H1 (cell line): ENCODE measurements around the gene SNAP25. TPM values are rescaled to one million over a fixed set of nuclear protein-coding genes. Genes with fewer than 3 reads are reported as not detected.

Source experiments
- polyA plus RNA-seq, 7 experiments: library from polyadenylated mRNA; depleted of rRNA in 3 of 7; stranded (reverse) in 5 of 7; unstranded in 2 of 7; fragments of >200 nt in 5 of 7; fragments of 200-250 nt in 2 of 7; gene quantifications; 1 replicate in 5 of 7; 2 replicates in 1 of 7; 4 replicates in 1 of 7; pipeline versions ENCODE4 v1.2.1 to v1.2.3, GENCODE V29; 2011 to 2013; ENCODE audit warnings: missing spikeins in 2 of 7, mixed read lengths in 2 of 7
- total RNA-seq: library from RNA; stranded (reverse); fragmentation: NEBNext Ultra II Directional; extraction: Animal tissue kit (Norgen Biotek cat#: 25700); gene quantifications from 2 replicates; pipeline ENCODE4 v1.2.1, GENCODE V29; 2021
- TF ChIP-seq, protein P1 (sequence below): fragments of 300-600 bp; sonication (generic); IDR thresholded peaks from 2 replicates; pipeline ENCODE4 v1.7.1; 2012; ENCODE audit warnings: low read length, moderate library complexity, mild to moderate bottlenecking, inconsistent platforms; ENCODE audit not compliant: insufficient replicate concordance
- TF ChIP-seq, protein P2 (sequence below): IDR thresholded peaks from 2 replicates; pipeline ENCODE4 v1.6.1; 2011; ENCODE audit warnings: low read length, improper control_type of control experiment

Gene SNAP25
- total and polyA plus RNA-seq, 2 of the 8 experiments (the other 6 are each of a cell fraction or from before 2014, with no cell fraction given): 0.51 to 0.52 TPM

- TF ChIP-seq, protein P1, sequence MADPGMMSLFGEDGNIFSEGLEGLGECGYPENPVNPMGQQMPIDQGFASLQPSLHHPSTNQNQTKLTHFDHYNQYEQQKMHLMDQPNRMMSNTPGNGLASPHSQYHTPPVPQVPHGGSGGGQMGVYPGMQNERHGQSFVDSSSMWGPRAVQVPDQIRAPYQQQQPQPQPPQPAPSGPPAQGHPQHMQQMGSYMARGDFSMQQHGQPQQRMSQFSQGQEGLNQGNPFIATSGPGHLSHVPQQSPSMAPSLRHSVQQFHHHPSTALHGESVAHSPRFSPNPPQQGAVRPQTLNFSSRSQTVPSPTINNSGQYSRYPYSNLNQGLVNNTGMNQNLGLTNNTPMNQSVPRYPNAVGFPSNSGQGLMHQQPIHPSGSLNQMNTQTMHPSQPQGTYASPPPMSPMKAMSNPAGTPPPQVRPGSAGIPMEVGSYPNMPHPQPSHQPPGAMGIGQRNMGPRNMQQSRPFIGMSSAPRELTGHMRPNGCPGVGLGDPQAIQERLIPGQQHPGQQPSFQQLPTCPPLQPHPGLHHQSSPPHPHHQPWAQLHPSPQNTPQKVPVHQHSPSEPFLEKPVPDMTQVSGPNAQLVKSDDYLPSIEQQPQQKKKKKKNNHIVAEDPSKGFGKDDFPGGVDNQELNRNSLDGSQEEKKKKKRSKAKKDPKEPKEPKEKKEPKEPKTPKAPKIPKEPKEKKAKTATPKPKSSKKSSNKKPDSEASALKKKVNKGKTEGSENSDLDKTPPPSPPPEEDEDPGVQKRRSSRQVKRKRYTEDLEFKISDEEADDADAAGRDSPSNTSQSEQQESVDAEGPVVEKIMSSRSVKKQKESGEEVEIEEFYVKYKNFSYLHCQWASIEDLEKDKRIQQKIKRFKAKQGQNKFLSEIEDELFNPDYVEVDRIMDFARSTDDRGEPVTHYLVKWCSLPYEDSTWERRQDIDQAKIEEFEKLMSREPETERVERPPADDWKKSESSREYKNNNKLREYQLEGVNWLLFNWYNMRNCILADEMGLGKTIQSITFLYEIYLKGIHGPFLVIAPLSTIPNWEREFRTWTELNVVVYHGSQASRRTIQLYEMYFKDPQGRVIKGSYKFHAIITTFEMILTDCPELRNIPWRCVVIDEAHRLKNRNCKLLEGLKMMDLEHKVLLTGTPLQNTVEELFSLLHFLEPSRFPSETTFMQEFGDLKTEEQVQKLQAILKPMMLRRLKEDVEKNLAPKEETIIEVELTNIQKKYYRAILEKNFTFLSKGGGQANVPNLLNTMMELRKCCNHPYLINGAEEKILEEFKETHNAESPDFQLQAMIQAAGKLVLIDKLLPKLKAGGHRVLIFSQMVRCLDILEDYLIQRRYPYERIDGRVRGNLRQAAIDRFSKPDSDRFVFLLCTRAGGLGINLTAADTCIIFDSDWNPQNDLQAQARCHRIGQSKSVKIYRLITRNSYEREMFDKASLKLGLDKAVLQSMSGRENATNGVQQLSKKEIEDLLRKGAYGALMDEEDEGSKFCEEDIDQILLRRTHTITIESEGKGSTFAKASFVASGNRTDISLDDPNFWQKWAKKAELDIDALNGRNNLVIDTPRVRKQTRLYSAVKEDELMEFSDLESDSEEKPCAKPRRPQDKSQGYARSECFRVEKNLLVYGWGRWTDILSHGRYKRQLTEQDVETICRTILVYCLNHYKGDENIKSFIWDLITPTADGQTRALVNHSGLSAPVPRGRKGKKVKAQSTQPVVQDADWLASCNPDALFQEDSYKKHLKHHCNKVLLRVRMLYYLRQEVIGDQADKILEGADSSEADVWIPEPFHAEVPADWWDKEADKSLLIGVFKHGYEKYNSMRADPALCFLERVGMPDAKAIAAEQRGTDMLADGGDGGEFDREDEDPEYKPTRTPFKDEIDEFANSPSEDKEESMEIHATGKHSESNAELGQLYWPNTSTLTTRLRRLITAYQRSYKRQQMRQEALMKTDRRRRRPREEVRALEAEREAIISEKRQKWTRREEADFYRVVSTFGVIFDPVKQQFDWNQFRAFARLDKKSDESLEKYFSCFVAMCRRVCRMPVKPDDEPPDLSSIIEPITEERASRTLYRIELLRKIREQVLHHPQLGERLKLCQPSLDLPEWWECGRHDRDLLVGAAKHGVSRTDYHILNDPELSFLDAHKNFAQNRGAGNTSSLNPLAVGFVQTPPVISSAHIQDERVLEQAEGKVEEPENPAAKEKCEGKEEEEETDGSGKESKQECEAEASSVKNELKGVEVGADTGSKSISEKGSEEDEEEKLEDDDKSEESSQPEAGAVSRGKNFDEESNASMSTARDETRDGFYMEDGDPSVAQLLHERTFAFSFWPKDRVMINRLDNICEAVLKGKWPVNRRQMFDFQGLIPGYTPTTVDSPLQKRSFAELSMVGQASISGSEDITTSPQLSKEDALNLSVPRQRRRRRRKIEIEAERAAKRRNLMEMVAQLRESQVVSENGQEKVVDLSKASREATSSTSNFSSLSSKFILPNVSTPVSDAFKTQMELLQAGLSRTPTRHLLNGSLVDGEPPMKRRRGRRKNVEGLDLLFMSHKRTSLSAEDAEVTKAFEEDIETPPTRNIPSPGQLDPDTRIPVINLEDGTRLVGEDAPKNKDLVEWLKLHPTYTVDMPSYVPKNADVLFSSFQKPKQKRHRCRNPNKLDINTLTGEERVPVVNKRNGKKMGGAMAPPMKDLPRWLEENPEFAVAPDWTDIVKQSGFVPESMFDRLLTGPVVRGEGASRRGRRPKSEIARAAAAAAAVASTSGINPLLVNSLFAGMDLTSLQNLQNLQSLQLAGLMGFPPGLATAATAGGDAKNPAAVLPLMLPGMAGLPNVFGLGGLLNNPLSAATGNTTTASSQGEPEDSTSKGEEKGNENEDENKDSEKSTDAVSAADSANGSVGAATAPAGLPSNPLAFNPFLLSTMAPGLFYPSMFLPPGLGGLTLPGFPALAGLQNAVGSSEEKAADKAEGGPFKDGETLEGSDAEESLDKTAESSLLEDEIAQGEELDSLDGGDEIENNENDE: no peak
- TF ChIP-seq, protein P2, sequence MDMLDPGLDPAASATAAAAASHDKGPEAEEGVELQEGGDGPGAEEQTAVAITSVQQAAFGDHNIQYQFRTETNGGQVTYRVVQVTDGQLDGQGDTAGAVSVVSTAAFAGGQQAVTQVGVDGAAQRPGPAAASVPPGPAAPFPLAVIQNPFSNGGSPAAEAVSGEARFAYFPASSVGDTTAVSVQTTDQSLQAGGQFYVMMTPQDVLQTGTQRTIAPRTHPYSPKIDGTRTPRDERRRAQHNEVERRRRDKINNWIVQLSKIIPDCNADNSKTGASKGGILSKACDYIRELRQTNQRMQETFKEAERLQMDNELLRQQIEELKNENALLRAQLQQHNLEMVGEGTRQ: no peak
Observed at GRCh38 chr20:10259166-10259565, 40.5 kb downstream of the SNAP25 start (continued).
